Parathyroid adenoma (tissue), 2 donors: ENCODE data around the gene INCA1.

Experiments
- H2AFZ ChIP-seq: fragments of 300-600 bp; sonication (generic); one replicate; pipeline ENCODE4 v1.7.0; 2017; ENCODE audit warnings: antibody characterized with exemption, mild to moderate bottlenecking
- H3K27ac ChIP-seq: fragments of 300-600 bp; sonication (generic); one replicate; pipeline ENCODE4 v1.7.0; 2017
- H3K27me3 ChIP-seq: fragments of 300-600 bp; sonication (generic); one replicate; pipeline ENCODE4 v1.7.0; 2017; ENCODE audit warnings: low read length; ENCODE audit not compliant: control insufficient read depth, insufficient read depth
- H3K36me3 ChIP-seq: fragments of 300-600 bp; sonication (generic); one replicate; pipeline ENCODE4 v1.7.0; 2017; ENCODE audit warnings: low read length; ENCODE audit not compliant: control insufficient read depth, insufficient read depth
- H3K4me1 ChIP-seq: fragments of 300-600 bp; sonication (generic); one replicate; pipeline ENCODE4 v1.7.0; 2017; ENCODE audit warnings: control low read depth
- H3K4me2 ChIP-seq: fragments of 300-600 bp; sonication (generic); one replicate; pipeline ENCODE4 v1.7.0; 2017; ENCODE audit warnings: low read length
- H3K4me3 ChIP-seq: fragments of 300-600 bp; sonication (generic); one replicate; pipeline ENCODE4 v1.7.0; 2017; ENCODE audit warnings: low read depth, low read length
- H3K79me2 ChIP-seq: fragments of 300-600 bp; sonication (generic); one replicate; pipeline ENCODE4 v1.7.0; 2017; ENCODE audit warnings: control low read depth
- H3K9ac ChIP-seq: fragments of 300-600 bp; sonication (generic); one replicate; pipeline ENCODE4 v1.7.0; 2017; ENCODE audit warnings: mild to moderate bottlenecking
- H3K9me3 ChIP-seq: fragments of 300-600 bp; sonication (generic); one replicate; pipeline ENCODE4 v1.7.0; 2017; ENCODE audit warnings: low read length; ENCODE audit not compliant: control insufficient read depth
- CTCF ChIP-seq: fragments of 300-600 bp; sonication (generic); IDR thresholded peaks from one replicate; pipeline ENCODE4 v1.7.0; 2017; ENCODE audit warnings: antibody characterized with exemption, mild to moderate bottlenecking
- donor health status: primary hyperparathyroidism.

Gene INCA1

GRCh38 chr17:5019475-5019956, 22.2 kb upstream of the INCA1 start:
- Histone ChIP-seq H3K4me3 (no peak overlapping the region), H3K36me3 (no peaks in the 10 kb centered on the region), H3K27ac (no peak overlapping the region), H3K9ac (no peak overlapping the region), H3K4me2 (no peak overlapping the region), H2AFZ (no peak overlapping the region), H3K27me3 (no peaks in the 10 kb centered on the region), H3K9me3 (no peaks in the 10 kb centered on the region), H3K79me2 (no peaks in the 10 kb centered on the region), H3K4me1 (no peaks in the 10 kb centered on the region)
- no peak for TF ChIP-seq CTCF

GRCh38 chr17:5014357-5014756, 17.0 kb upstream of the INCA1 start:
- H3K36me3 ChIP-seq: no peaks in the 10 kb centered on the region

GRCh38 chr17:5011928-5012327, 14.6 kb upstream of the INCA1 start:
- Histone ChIP-seq H3K4me1 (no peaks in the 10 kb centered on the region), H3K4me2 (no peak overlapping the region), H3K4me3 (no peak overlapping the region), H3K27me3 (no peaks in the 10 kb centered on the region), H3K79me2 (no peaks in the 10 kb centered on the region), H3K9ac (no peak overlapping the region), H2AFZ (no peak overlapping the region), H3K9me3 (no peaks in the 10 kb centered on the region), H3K27ac (no peak overlapping the region), H3K36me3 (no peaks in the 10 kb centered on the region)
- no peak for TF ChIP-seq CTCF

More at GRCh38 chr17:5014357-5014756, 17.0 kb upstream of the INCA1 start:
- Histone ChIP-seq H3K4me3 (no peak overlapping the region), H3K27me3 (no peaks in the 10 kb centered on the region), H2AFZ (no peak overlapping the region), H3K4me1 (no peaks in the 10 kb centered on the region), H3K27ac (no peak overlapping the region), H3K4me2 (no peak overlapping the region), H3K79me2 (no peaks in the 10 kb centered on the region), H3K9me3 (no peaks in the 10 kb centered on the region), H3K9ac (no peak overlapping the region)
- TF ChIP-seq CTCF: no peak

- H3K79me2 ChIP-seq: no peaks in the 10 kb centered on the region
- no peaks in the 10 kb centered on the region for H3K4me1 ChIP-seq
- H3K27me3 ChIP-seq: no peaks in the 10 kb centered on the region
- H3K9me3 ChIP-seq: no peaks in the 10 kb centered on the region
- H3K36me3 ChIP-seq: no peaks in the 10 kb centered on the region
- H3K9ac ChIP-seq: no peak overlapping the region
- H3K27ac ChIP-seq: no peak overlapping the region
- no peak overlapping the region for H3K4me3 ChIP-seq
- no peak for TF ChIP-seq CTCF
- H2AFZ ChIP-seq: no peak overlapping the region
- no peak overlapping the region for H3K4me2 ChIP-seq
These were observed 6.0 kb upstream of the INCA1 start for GRCh38 chr17:5003214-5003867.
